ENCODE data around the gene MEGF8.

Gene MEGF8

DNA sequence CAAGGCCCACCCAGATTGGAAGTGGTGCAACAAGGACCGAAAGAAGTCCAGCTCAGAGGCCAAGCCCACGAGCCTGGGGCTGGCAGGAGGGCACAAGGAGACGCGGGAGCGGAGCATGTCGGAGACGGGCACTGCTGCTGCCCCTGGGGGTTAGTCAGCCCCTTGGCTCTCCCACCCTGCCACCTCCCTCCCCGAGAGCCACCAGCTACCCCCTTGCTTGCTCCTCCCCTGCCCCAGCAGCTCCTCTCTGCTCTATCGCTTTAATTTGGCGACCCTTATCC lies 37.7 kb upstream of the MEGF8 start:
- DNase-seq, result no peak

DNA sequence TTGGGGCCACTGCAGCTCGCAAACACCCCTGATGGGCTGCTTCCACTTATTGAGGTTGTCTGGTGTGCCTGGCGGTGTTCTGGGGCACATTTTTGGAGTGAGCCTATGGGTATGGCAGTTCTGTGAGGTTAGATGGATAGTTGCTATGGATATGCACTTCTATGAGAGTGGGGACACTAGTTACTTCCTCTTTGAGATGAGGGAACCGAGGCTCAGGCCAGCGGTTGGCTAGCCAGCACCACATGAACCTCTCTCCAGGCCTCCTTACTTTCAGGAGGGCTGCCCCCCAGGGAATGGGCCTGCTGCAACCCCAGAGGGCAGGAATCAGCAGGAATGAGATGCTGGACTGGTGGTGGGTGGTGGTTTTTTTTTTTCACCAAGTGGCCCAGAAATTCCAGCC lies 37.0 kb upstream of the MEGF8 start:
- DNase-seq, result no peak

DNA sequence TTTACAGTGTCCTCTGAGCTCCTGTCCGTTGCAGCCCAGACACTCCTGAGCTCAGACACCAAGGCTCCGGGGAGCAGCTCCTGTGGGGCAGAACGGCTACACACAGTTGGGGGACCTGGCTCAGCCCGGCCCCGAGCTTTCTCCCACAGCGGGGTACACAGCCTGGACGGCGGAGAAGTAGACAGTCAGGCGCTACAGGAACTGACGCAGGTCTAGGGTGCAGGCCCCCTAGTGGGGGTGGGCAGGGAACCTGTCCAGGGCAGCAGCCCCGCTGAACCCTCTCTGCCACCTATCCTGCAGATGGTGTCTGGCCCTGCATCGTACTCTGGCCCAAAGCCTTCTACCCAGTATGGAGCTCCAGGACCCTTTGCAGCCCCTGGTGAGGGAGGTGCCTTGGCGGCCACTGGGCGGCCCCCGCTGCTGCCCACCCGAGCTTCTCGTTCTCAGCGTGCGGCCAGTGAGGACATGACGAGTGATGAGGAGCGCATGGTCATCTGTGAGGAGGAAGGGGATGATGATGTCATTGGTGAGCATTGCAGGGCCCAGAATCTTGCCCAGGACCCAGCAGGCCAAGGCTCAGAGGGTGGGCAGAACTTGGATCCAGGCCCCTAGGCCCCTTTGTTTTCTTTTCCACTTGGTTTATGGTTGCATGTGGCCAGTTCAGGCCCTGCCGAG lies 36.4 kb upstream of the MEGF8 start:
- DNase-seq, result no peak

DNA sequence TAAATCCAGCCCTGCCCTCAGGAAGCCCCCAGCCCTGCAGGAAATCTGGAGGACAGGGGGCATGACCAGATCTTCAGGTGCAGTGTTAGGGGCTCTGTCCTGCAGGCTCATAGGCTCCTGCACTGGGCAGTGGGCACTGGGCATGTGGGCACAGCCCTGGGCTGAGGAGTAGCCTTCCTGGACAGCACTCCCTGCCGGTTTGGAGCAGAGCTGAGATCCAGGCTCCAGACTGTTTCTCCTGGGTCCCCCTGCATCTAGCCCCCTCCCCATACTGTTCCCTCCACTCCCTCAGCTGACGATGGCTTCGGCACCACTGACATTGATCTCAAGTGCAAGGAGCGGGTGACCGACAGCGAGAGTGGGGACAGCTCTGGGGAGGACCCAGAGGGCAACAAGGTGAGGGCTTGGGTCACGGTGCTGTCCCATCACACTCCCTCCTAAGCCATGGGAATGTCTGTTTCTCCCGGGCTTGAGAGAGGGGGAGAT lies 35.8 kb upstream of the MEGF8 start:
- DNase-seq, result no peak

DNA sequence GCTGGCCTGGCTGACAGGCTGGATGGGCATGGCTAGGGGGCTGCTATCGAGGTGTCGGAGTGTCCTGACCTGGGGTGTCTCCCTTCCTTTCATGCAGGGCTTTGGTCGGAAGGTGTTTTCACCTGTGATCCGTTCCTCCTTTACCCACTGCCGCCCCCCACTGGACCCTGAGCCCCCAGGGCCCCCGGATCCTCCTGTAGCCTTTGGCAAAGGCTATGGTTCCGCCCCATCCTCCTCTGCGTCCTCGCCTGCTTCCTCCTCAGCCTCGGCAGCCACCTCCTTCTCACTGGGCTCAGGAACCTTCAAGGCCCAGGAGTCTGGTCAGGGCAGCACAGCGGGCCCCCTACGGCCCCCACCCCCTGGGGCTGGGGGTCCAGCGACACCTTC lies 35.3 kb upstream of the MEGF8 start:
- no peak for DNase-seq

DNA sequence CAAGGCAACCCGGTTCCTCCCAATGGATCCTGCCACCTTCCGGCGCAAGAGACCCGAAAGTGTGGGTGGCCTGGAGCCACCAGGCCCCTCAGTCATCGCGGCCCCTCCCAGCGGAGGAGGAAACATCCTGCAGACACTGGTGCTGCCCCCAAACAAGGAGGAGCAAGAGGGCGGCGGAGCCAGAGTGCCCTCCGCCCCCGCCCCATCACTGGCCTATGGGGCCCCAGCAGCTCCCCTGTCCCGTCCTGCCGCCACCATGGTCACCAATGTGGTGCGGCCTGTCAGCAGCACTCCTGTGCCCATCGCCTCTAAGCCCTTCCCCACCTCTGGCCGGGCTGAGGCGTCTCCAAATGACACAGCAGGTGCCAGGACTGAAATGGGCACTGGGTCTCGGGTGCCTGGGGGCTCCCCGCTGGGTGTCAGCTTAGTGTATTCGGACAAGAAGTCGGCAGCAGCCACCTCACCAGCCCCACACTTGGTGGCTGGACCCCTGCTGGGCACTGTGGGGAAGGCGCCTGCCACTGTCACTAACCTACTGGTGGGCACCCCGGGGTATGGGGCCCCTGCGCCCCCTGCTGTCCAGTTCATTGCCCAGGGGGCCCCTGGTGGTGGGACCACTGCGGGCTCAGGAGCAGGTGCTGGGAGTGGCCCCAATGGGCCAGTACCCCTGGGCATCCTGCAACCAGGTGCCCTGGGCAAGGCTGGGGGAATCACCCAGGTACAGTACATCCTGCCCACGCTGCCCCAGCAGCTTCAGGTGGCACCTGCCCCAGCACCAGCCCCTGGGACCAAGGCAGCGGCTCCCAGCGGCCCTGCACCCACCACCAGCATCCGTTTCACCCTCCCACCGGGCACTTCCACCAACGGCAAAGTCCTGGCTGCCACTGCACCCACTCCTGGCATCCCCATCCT lies 34.7 kb upstream of the MEGF8 start:
- peak; percentile 39 to 55 for DNase-seq

GRCh38 chr19:42291435-42291810 lies 34.0 kb upstream of the MEGF8 start:
- DNase-seq, result no peak

DNA sequence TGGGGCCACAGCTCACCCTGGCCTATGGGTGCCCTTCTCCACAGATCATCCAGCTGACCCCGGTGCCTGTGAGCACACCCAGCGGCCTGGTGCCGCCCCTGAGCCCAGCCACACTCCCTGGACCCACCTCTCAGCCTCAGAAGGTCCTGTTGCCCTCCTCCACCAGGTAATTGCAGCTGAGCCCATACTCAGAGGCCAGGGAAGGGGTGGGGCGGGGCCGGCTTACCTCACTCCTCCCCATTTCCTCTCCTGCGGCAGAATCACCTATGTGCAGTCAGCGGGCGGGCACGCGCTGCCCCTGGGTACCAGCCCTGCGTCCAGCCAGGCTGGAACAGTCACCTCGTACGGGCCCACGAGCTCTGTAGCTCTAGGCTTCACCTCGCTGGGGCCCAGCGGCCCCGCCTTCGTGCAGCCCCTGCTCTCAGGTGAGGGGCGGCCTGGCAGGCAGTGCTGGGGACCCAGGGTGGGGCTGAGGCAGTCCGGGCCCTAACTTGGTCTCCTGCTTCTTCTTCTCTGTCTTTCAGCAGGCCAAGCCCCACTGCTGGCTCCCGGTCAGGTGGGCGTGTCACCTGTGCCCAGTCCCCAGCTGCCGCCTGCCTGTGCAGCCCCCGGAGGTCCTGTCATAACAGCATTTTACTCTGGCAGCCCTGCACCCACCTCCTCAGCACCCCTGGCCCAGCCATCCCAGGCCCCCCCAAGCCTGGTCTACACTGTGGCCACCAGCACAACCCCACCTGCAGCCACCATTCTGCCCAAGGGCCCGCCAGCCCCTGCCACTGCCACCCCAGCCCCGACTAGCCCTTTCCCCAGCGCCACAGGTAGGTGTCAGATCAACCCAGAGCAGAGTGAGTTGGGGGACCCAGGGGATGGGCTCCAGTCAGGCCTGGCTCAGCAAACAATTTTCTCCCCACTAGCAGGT lies 33.1 kb upstream of the MEGF8 start:
- DNase-seq, result no peak

GRCh38 chr19:42292963-42293362 lies 32.5 kb upstream of the MEGF8 start:
- DNase-seq, result no peak

DNA sequence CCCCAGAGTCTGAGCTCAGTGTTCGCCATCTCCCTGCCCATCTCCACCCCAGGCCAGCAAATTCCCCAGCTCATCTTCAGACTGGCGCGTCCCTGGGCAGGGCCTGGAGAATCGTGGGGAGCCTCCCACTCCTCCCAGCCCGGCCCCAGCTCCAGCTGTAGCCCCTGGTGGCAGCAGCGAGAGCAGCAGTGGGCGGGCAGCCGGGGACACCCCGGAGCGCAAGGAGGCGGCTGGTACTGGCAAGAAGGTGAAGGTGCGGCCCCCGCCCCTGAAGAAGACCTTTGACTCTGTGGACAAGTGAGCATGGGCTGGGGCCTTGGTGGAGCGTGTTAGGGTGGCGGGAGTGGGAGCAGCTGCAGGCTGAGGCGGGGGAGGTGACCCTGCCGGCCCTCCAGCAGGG lies 31.9 kb upstream of the MEGF8 start:
- DNase-seq, result no peak

DNA sequence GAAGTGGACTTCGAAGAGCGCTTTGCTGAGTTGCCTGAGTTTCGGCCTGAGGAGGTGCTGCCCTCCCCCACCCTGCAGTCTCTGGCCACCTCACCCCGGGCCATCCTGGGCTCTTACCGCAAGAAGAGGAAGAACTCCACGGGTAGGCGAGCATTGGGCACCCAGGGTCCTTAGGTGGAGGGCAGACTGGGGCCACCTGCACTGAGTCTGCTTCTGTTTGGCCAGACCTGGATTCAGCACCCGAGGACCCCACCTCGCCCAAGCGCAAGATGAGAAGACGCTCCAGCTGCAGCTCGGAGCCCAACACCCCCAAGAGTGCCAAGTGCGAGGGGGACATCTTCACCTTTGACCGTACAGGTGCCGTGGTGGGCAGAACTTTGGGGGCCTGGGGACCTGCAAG lies 31.5 kb upstream of the MEGF8 start:
- DNase-seq, result no peak

GRCh38 chr19:42294471-42295137 lies 30.8 kb upstream of the MEGF8 start:
- DNase-seq, result no peak

DNA sequence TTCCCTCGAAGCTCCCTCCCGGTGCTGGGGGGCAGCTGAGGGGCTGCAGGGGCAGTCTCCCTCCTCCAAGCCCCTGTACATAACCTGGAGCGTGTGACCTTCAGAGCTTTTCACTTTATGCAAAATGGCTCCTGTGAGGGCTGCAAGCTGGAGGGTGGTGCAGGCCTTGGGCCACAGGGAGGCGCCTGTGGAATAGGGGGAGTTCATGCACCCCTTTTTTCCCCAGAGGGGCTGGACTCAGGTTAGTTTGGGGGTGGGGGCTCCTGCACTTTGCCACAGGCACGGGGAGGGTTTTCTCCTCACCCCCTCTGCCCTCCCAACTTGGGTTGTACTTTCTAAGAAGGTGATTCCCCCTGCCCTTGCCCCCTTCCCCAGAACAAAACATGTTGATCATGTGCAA lies 30.1 kb upstream of the MEGF8 start:
- DNase-seq, result no peak

GRCh38 chr19:42295831-42296525 lies 29.5 kb upstream of the MEGF8 start:
- DNase-seq, result peak; percentile 91 to 95

DNA sequence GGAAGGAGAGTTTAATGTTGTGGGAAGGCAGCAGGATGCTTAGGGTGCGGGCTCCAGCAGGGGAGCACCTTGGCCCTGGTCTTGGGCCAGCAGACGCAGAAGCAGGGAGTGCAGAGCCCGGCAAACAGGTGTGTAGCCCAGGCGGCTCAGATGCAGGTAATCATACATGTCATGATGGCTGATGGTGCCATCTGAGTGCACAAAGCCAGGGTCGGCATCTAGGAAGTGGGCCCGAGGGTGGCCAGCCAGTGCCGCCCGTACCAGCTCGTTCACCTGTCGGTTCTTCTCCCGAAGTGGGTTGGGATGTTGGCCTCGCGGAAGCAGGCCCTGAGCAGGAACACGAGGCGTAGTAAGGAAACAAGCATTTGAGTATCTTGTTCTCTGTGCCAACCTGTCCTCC lies 28.4 kb upstream of the MEGF8 start:
- DNase-seq, result no peak

GRCh38 chr19:42301646-42302203 lies 23.7 kb upstream of the MEGF8 start, which contains the start of gene PRR19:
TSS of gene PRR19 (plus strand) at chr19:42302132. CDS start at chr19:42309585, 7,453 bp downstream.
- no peak for DNase-seq

DNA sequence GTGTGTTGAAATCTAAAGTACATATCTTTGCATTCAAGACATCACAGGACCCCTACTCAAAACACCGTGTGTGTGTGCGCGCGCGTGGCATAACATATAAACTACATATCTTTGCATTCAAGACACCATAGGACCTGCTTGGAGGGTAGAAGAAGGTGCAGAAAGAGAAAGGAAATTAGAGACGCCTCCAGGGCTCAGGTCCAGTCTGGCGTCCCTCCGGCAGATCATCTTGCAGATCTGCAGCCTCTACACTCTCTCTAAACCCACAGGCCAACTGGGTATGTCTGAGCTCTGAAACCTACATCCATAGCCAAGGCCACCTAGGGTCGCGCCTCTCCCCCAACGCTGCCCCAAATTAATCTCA lies 22.4 kb upstream of the MEGF8 start:
- no peak for DNase-seq

GRCh38 chr19:42303876-42304275 lies 21.6 kb upstream of the MEGF8 start:
- DNase-seq, result no peak

DNA sequence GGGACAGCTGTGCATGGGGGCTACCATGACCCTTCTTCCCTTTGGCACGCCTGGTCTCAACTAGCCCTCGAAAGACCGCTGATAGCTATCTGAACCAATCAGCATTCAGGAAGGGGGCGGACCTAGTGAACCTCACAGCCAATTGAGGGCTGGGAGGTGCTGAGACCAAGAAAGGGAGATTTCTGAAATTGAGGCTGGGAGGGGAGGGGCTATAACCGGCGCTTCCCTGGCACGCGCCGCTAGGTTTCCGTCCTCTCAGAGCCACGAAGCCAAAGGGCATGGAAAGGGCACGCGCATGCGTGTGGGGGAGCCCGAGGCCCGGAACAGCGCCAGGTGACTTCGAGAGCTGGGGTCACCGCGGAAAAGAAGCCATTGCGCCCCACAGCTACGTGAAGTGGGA lies 18.8 kb upstream of the MEGF8 start:
- DNase-seq, result no peak

DNA sequence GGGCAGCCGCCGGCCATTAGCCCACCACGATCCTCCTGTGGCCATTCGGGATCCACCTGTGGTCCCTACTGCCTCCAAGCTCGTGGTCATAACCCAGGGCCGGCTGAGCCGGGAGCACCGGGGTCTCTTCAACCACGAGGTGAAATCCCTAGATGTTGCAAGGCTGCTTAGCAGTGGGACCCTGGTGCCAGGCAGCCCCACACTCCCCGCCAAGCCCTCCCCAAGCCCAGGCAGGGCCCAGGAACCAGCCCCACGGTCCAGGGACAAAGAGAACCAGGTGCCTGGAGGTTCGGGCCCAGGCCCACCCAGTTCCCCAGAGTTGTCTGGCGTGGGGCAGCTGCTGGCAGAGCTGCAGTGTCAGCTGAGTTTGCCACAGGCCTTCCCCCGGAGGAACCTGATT lies 15.7 kb upstream of the MEGF8 start:
- DNase-seq, result no peak

DNA sequence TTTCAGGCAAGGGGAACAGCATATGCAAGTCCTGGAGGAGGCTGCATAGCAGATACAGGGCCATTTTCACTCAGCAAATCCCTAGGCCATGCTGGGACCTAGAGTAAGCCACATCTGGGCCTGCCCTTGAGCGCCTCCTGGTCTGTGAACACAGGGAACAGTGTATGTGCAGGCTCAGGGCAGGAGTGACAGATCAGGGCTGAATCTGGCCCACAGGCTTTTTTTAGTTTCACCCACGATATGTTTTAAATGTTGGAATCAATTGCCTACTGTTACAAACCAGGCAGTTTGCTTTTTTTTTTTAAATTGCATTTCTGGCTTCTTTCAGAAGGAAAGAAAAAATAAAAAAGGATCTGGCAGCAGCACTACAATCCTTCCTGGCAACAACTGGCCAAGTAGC lies 13.8 kb upstream of the MEGF8 start:
- no peak for DNase-seq

- no peak for DNase-seq
Measured at GRCh38 chr19:42312370-42312769, 13.1 kb upstream of the MEGF8 start.

All from stimulated activated CD4-positive, alpha-beta T cell treated with anti-CD3 and anti-CD28 coated beads, Interleukin-2, amount 100 ng/mL, for 48 hours (primary cell).